ENCODE measurements around the gene DYRK1B. TPM values are rescaled to one million over a fixed set of nuclear protein-coding genes. Genes with fewer than 3 reads are reported as not detected.

Gene DYRK1B
- total and polyA plus RNA-seq, 2 donors (not counting 1 experiment from before 2014, with no cell fraction given) = 7.7 to 12.2 TPM

DNA sequence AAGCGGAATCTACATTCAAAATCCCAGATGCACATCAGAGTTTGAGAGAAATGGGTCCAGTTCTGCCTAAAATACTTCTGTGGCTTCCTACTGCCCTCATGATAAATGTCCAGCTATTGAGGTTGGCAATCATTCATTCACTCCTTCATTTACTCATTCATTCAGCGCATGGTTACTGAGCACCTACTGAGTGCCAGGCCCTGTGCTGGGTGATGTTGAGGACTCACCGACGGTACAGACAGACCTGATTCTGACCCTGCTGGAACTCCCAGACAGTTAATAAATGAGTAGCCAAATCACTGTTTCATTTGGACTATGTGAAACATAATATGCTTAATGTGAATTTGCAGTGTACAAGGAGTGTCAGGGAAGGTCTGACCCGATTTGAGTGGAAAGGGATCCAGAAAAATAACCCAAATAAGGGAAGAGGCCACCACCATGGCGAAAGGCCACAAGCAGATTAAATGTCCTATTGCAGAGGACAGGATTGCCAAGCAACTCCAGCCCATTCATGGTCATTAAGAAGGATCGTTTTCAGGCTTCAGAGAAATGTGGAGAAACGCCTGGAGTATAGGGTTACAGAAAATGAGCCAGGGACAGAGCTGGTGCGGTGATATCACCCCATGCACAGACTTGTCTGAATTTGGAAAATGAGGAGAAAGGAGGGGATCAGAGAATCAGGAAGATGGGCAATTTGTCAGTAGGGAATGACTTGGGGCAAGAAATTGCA is 20.5 kb downstream of the DYRK1B start:
- no peaks in the 10 kb centered on the region for H3K79me2 ChIP-seq (ENCODE audit: control insufficient read depth, insufficient read depth, low read length)
- DNase-seq (ENCODE audit: low read depth in 2 of 2) = no peak

DNA sequence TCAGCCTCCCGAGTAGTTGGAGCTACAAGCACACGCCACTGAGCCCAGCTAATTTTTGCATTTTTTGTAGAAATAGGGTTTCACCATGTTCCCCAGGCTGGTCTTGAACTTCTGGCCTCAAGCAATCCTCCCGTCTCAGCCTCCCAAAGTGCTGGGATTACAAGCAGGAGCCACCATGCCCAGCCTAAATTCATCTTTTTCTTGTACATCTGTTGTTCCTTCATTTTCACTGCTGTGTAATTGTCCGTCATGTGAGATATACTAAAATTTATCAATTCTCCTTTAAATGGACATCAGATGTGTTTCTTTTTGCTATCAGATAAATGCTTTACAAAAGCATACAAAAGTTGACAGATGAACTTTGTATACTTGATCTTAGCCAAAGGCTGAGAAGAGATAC is 22.9 kb downstream of the DYRK1B start:
- Histone ChIP-seq H3K79me2 (ENCODE audit: control insufficient read depth, insufficient read depth, low read length) (no peaks in the 10 kb centered on the region), H3K27ac (ENCODE audit: insufficient read depth, low read length) (no peak overlapping the region), H3K4me2 (ENCODE audit: extremely low read depth, insufficient read depth, low read length) (no peak overlapping the region), H3K36me3 (ENCODE audit: control insufficient read depth, insufficient read depth, low read length) (no peaks in the 10 kb centered on the region), H3K27me3 (ENCODE audit: control insufficient read depth, insufficient read depth, low read length) (no peaks in the 10 kb centered on the region), H3K4me3 (replicated peaks in 1 of 4; ENCODE audit: control extremely low read depth in 1 of 4, insufficient read depth in 1 of 4, low read depth in 3 of 4, low read length in 4 of 4) (no peak overlapping the region), H3K9me3 (ENCODE audit: control insufficient read depth, insufficient read depth, low read depth, low read length) (no peaks in the 10 kb centered on the region), H3K9ac (ENCODE audit: insufficient read depth, low read length) (no peak overlapping the region), H3K4me1 (ENCODE audit: control insufficient read depth, extremely low read depth, insufficient read depth, low read length) (no peaks in the 10 kb centered on the region), H4K20me1 (ENCODE audit: control insufficient read depth, extremely low read depth, insufficient read depth, low read length) (no peaks in the 10 kb centered on the region), H2AFZ (ENCODE audit: low read length) (no peak overlapping the region)
- no peak for TF ChIP-seq EZH2 (IDR thresholded peaks at IDR 0.05; ENCODE audit: low read length, missing control alignments)
- TF ChIP-seq, protein P1, sequence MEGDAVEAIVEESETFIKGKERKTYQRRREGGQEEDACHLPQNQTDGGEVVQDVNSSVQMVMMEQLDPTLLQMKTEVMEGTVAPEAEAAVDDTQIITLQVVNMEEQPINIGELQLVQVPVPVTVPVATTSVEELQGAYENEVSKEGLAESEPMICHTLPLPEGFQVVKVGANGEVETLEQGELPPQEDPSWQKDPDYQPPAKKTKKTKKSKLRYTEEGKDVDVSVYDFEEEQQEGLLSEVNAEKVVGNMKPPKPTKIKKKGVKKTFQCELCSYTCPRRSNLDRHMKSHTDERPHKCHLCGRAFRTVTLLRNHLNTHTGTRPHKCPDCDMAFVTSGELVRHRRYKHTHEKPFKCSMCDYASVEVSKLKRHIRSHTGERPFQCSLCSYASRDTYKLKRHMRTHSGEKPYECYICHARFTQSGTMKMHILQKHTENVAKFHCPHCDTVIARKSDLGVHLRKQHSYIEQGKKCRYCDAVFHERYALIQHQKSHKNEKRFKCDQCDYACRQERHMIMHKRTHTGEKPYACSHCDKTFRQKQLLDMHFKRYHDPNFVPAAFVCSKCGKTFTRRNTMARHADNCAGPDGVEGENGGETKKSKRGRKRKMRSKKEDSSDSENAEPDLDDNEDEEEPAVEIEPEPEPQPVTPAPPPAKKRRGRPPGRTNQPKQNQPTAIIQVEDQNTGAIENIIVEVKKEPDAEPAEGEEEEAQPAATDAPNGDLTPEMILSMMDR (conservative IDR thresholded peaks at IDR 0.05 in 1 of 2, IDR thresholded peaks at IDR 0.05 in 1 of 2; ENCODE audit: low read depth in 1 of 2, low read length in 2 of 2) = no peak
- DNase-seq (ENCODE audit: low read depth in 2 of 2) = no peak

More for the DNA sequence above, 20.5 kb downstream of the DYRK1B start:
- TF ChIP-seq, protein P1 (conservative IDR thresholded peaks at IDR 0.05 in 1 of 2, IDR thresholded peaks at IDR 0.05 in 1 of 2; ENCODE audit: low read depth in 1 of 2, low read length in 2 of 2) = no peak
- no peak for TF ChIP-seq EZH2 (IDR thresholded peaks at IDR 0.05; ENCODE audit: low read length, missing control alignments)
- no peaks in the 10 kb centered on the region for H3K4me1 ChIP-seq (ENCODE audit: control insufficient read depth, extremely low read depth, insufficient read depth, low read length)
- no peak overlapping the region for H3K4me2 ChIP-seq (ENCODE audit: extremely low read depth, insufficient read depth, low read length)
- H3K4me3 ChIP-seq (replicated peaks in 1 of 4; ENCODE audit: control extremely low read depth in 1 of 4, insufficient read depth in 1 of 4, low read depth in 3 of 4, low read length in 4 of 4) = no peak overlapping the region
- no peak overlapping the region for H3K9ac ChIP-seq (ENCODE audit: insufficient read depth, low read length)
- no peak overlapping the region for H3K27ac ChIP-seq (ENCODE audit: insufficient read depth, low read length)
- H3K36me3 ChIP-seq (ENCODE audit: control insufficient read depth, insufficient read depth, low read length) = no peaks in the 10 kb centered on the region
- H3K27me3 ChIP-seq (ENCODE audit: control insufficient read depth, insufficient read depth, low read length) = no peaks in the 10 kb centered on the region
- H4K20me1 ChIP-seq (ENCODE audit: control insufficient read depth, extremely low read depth, insufficient read depth, low read length) = no peaks in the 10 kb centered on the region
- H3K9me3 ChIP-seq (ENCODE audit: control insufficient read depth, insufficient read depth, low read depth, low read length) = no peaks in the 10 kb centered on the region
- H2AFZ ChIP-seq (ENCODE audit: low read length) = no peak overlapping the region

DNA sequence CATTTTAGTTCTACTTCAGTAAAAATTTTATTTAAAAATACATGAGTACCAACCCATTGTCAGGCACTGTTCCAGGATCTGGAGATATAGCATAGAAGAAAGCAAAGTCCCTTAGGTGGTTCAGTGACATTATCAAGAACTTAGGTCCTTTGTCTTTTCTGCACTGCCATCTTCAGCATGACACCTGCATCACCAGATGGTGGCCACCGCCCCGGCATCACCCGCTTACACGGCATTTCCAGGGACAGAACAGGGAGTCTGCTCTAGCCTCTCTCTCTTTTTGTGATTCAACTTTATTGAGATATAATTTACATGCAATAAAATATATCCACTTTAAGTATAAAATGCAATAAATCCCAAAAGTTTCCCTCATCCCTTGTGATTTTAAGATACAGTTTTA is 23.5 kb downstream of the DYRK1B start:
- Histone ChIP-seq H3K9me3 (ENCODE audit: control insufficient read depth, insufficient read depth, low read depth, low read length) (no peaks in the 10 kb centered on the region), H3K4me2 (ENCODE audit: extremely low read depth, insufficient read depth, low read length) (no peak overlapping the region), H3K27ac (ENCODE audit: insufficient read depth, low read length) (no peak overlapping the region), H3K79me2 (ENCODE audit: control insufficient read depth, insufficient read depth, low read length) (no peaks in the 10 kb centered on the region), H3K36me3 (ENCODE audit: control insufficient read depth, insufficient read depth, low read length) (no peaks in the 10 kb centered on the region), H3K4me1 (ENCODE audit: control insufficient read depth, extremely low read depth, insufficient read depth, low read length) (no peaks in the 10 kb centered on the region), H2AFZ (ENCODE audit: low read length) (no peak overlapping the region), H3K27me3 (ENCODE audit: control insufficient read depth, insufficient read depth, low read length) (no peaks in the 10 kb centered on the region), H3K9ac (ENCODE audit: insufficient read depth, low read length) (no peak overlapping the region), H4K20me1 (ENCODE audit: control insufficient read depth, extremely low read depth, insufficient read depth, low read length) (no peaks in the 10 kb centered on the region), H3K4me3 (replicated peaks in 1 of 4; ENCODE audit: control extremely low read depth in 1 of 4, insufficient read depth in 1 of 4, low read depth in 3 of 4, low read length in 4 of 4) (no peak overlapping the region)
- TF ChIP-seq, protein P1 (conservative IDR thresholded peaks at IDR 0.05 in 1 of 2, IDR thresholded peaks at IDR 0.05 in 1 of 2; ENCODE audit: low read depth in 1 of 2, low read length in 2 of 2) = no peak
- no peak for TF ChIP-seq EZH2 (IDR thresholded peaks at IDR 0.05; ENCODE audit: low read length, missing control alignments)
- no peak for DNase-seq (ENCODE audit: low read depth in 2 of 2)
